C4-2B (cell line): ENCODE measurements around the gene EMILIN1.

ENCODE experiments used
- ZFX ChIP-seq: fragments of 450-650 bp; IDR thresholded peaks from 2 replicates; pipeline ENCODE4 v1.6.1; 2017
- TF ChIP-seq, protein P1 (sequence below): fragments of 450-650 bp; conservative IDR thresholded peaks from 2 replicates; pipeline ENCODE4 v1.5.1; 2017; ENCODE audit warnings: mild to moderate bottlenecking

DNA sequence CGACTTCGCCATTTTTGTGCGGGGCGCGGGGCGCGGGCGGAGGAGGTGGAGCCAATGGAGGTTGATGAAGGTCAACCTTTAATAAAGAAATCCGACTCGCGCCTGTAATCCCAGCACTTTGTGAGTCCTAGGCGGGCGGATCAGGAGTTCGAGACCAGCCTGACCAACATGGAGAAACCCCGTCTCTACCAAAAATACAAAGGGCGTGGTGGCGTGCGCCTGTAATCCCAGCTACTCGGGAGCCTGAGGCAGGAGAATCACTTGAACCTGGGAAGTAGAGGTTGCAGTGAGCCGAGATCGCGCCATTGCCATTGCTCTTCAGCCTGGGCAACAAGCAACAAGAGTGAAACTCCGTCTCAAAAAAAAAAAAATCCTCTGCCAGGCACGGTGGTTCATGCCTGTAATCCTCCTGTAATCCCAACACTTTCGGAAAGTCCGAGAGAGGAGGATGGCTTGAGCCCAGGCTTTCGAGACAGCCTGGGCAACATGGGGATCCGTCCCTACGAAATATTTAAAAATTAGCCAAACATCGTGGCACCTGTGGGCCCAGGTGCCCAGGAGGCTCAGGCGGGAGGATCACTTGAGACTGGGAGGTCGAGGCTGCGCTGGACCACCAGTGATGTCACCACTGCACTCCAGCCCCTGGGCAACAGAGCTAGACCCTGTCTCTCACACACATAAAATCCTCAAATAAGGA lies 56.5 kb downstream of the EMILIN1 start:
- TF ChIP-seq, protein P1, sequence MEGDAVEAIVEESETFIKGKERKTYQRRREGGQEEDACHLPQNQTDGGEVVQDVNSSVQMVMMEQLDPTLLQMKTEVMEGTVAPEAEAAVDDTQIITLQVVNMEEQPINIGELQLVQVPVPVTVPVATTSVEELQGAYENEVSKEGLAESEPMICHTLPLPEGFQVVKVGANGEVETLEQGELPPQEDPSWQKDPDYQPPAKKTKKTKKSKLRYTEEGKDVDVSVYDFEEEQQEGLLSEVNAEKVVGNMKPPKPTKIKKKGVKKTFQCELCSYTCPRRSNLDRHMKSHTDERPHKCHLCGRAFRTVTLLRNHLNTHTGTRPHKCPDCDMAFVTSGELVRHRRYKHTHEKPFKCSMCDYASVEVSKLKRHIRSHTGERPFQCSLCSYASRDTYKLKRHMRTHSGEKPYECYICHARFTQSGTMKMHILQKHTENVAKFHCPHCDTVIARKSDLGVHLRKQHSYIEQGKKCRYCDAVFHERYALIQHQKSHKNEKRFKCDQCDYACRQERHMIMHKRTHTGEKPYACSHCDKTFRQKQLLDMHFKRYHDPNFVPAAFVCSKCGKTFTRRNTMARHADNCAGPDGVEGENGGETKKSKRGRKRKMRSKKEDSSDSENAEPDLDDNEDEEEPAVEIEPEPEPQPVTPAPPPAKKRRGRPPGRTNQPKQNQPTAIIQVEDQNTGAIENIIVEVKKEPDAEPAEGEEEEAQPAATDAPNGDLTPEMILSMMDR = no peak
- no peak for TF ChIP-seq ZFX
